Measurements from ENCODE around the gene SPSB1. TPM values are rescaled to one million over a fixed set of nuclear protein-coding genes. Genes with fewer than 3 reads are reported as not detected.

SPSB1 gene
- polyA plus RNA-seq, 2 donors = 14.4 to 20.9 TPM

- Histone ChIP-seq H3K27ac (ENCODE audit: low read depth in 2 of 2, low read length in 1 of 2) (no peak overlapping the region), H3K4me3 (ENCODE audit: low read depth in 1 of 2, low read length in 2 of 2) (no peak overlapping the region), H3K27me3 (ENCODE audit: control insufficient read depth in 1 of 2, insufficient read depth in 2 of 2, low read length in 2 of 2) (no peaks in the 10 kb centered on the region), H3K36me3 (ENCODE audit: control insufficient read depth in 2 of 2, insufficient read depth in 2 of 2, low read length in 1 of 2) (no peaks in the 10 kb centered on the region), H3K4me1 (ENCODE audit: control insufficient read depth in 2 of 2, insufficient read depth in 2 of 2, low read length in 1 of 2) (peaks cover under 1 to 19% of the 10 kb centered on the region in 2 donors), H3K9me3 (ENCODE audit: control insufficient read depth in 2 of 2, insufficient read depth in 1 of 2, low read depth in 1 of 2, low read length in 1 of 2) (peaks cover 0 to 4% of the 10 kb centered on the region in 2 donors)
- 72 to 78% methylated on average over 6 of the region's 6 CpGs for WGBS, 2 donors
Measured at GRCh38 chr1:9286556-9286955, 6.1 kb upstream of the SPSB1 start.

- Histone ChIP-seq H3K4me1 (ENCODE audit: control insufficient read depth in 2 of 2, insufficient read depth in 2 of 2, low read length in 1 of 2) (peaks cover 0 to 12% of the 10 kb centered on the region in 2 donors), H3K27ac (ENCODE audit: low read depth in 2 of 2, low read length in 1 of 2) (no peak overlapping the region), H3K27me3 (ENCODE audit: control insufficient read depth in 1 of 2, insufficient read depth in 2 of 2, low read length in 2 of 2) (no peaks in the 10 kb centered on the region), H3K4me3 (ENCODE audit: low read depth in 1 of 2, low read length in 2 of 2) (no peak overlapping the region), H3K36me3 (ENCODE audit: control insufficient read depth in 2 of 2, insufficient read depth in 2 of 2, low read length in 1 of 2) (no peaks in the 10 kb centered on the region), H3K9me3 (ENCODE audit: control insufficient read depth in 2 of 2, insufficient read depth in 1 of 2, low read depth in 1 of 2, low read length in 1 of 2) (peaks cover 0 to 4% of the 10 kb centered on the region in 2 donors)
- WGBS, 2 donors = 45 to 47% methylated on average over 6 of the region's 6 CpGs
Measured at GRCh38 chr1:9289090-9289534, 3.6 kb upstream of the SPSB1 start.

GRCh38 chr1:9289711-9290485 is 2.8 kb upstream of the SPSB1 start:
- Histone ChIP-seq H3K27ac (ENCODE audit: low read depth in 2 of 2, low read length in 1 of 2) (peak overlapping the region; percentile 87 to 89), H3K4me1 (ENCODE audit: control insufficient read depth in 2 of 2, insufficient read depth in 2 of 2, low read length in 1 of 2) (peaks cover 0 to 18% of the 10 kb centered on the region in 2 donors), H3K27me3 (ENCODE audit: control insufficient read depth in 1 of 2, insufficient read depth in 2 of 2, low read length in 2 of 2) (no peaks in the 10 kb centered on the region), H3K9me3 (ENCODE audit: control insufficient read depth in 2 of 2, insufficient read depth in 1 of 2, low read depth in 1 of 2, low read length in 1 of 2) (peaks cover 0 to 4% of the 10 kb centered on the region in 2 donors), H3K4me3 (ENCODE audit: low read depth in 1 of 2, low read length in 2 of 2) (no peak overlapping the region), H3K36me3 (ENCODE audit: control insufficient read depth in 2 of 2, insufficient read depth in 2 of 2, low read length in 1 of 2) (no peaks in the 10 kb centered on the region)
- 25 to 29% methylated on average over 5 of the region's 5 CpGs for WGBS, 2 donors

GRCh38 chr1:9291914-9292360 is 757 bp upstream of the SPSB1 start:
- Histone ChIP-seq H3K4me3 (ENCODE audit: low read depth in 1 of 2, low read length in 2 of 2) (peak overlapping the region; percentile 49 to 95), H3K4me1 (ENCODE audit: control insufficient read depth in 2 of 2, insufficient read depth in 2 of 2, low read length in 1 of 2) (peaks cover 9 to 33% of the 10 kb centered on the region in 2 donors), H3K36me3 (ENCODE audit: control insufficient read depth in 2 of 2, insufficient read depth in 2 of 2, low read length in 1 of 2) (no peaks in the 10 kb centered on the region), H3K27ac (ENCODE audit: low read depth in 2 of 2, low read length in 1 of 2) (peak overlapping the region; percentile 91), H3K9me3 (ENCODE audit: control insufficient read depth in 2 of 2, insufficient read depth in 1 of 2, low read depth in 1 of 2, low read length in 1 of 2) (peaks cover 0 to 4% of the 10 kb centered on the region in 2 donors), H3K27me3 (ENCODE audit: control insufficient read depth in 1 of 2, insufficient read depth in 2 of 2, low read length in 2 of 2) (no peaks in the 10 kb centered on the region)
- WGBS, 2 donors = 20 to 21% methylated on average over 13 of the region's 13 CpGs

GRCh38 chr1:9293241-9293532 is 493 bp downstream of the SPSB1 start:
- 0 to 1% methylated on average over 13 to 43 of the region's 43 CpGs for WGBS, 2 donors
- peaks cover 9 to 34% of the 10 kb centered on the region in 2 donors for H3K4me1 ChIP-seq (ENCODE audit: control insufficient read depth in 2 of 2, insufficient read depth in 2 of 2, low read length in 1 of 2)

GRCh38 chr1:9293533-9294404 is 1.1 kb downstream of the SPSB1 start:
- 2 to 3% methylated on average over 33 to 41 of the region's 41 CpGs for WGBS, 2 donors
- peaks cover 9 to 34% of the 10 kb centered on the region in 2 donors for H3K4me1 ChIP-seq (ENCODE audit: control insufficient read depth in 2 of 2, insufficient read depth in 2 of 2, low read length in 1 of 2)
- H3K27me3 ChIP-seq (ENCODE audit: control insufficient read depth in 1 of 2, insufficient read depth in 2 of 2, low read length in 2 of 2) = no peaks in the 10 kb centered on the region
- H3K27ac ChIP-seq (ENCODE audit: low read depth in 2 of 2, low read length in 1 of 2) = peak overlapping the region; percentile 91 to 95
- no peaks in the 10 kb centered on the region for H3K36me3 ChIP-seq (ENCODE audit: control insufficient read depth in 2 of 2, insufficient read depth in 2 of 2, low read length in 1 of 2)
- no peaks in the 10 kb centered on the region for H3K9me3 ChIP-seq (ENCODE audit: control insufficient read depth in 2 of 2, insufficient read depth in 1 of 2, low read depth in 1 of 2, low read length in 1 of 2)
- H3K4me3 ChIP-seq (ENCODE audit: low read depth in 1 of 2, low read length in 2 of 2) = peak overlapping the region; percentile 73 to 95

More at GRCh38 chr1:9293241-9293532, 493 bp downstream of the SPSB1 start:
- H3K4me3 ChIP-seq (ENCODE audit: low read depth in 1 of 2, low read length in 2 of 2) = peak overlapping the region; percentile 73 to 95
- peak overlapping the region; percentile 91 to 95 for H3K27ac ChIP-seq (ENCODE audit: low read depth in 2 of 2, low read length in 1 of 2)
- H3K27me3 ChIP-seq (ENCODE audit: control insufficient read depth in 1 of 2, insufficient read depth in 2 of 2, low read length in 2 of 2) = no peaks in the 10 kb centered on the region
- no peaks in the 10 kb centered on the region for H3K36me3 ChIP-seq (ENCODE audit: control insufficient read depth in 2 of 2, insufficient read depth in 2 of 2, low read length in 1 of 2)
- peaks cover 0 to under 1% of the 10 kb centered on the region in 2 donors for H3K9me3 ChIP-seq (ENCODE audit: control insufficient read depth in 2 of 2, insufficient read depth in 1 of 2, low read depth in 1 of 2, low read length in 1 of 2)

GRCh38 chr1:9294405-9294773 is 1.7 kb downstream of the SPSB1 start:
- 15 to 24% methylated on average over 6 of the region's 6 CpGs for whole genome bisulfite sequencing, 2 donors
- Histone ChIP-seq H3K4me1 (ENCODE audit: control insufficient read depth in 2 of 2, insufficient read depth in 2 of 2, low read length in 1 of 2) (peaks cover 9 to 34% of the 10 kb centered on the region in 2 donors), H3K4me3 (ENCODE audit: low read depth in 1 of 2, low read length in 2 of 2) (peak overlapping the region; percentile 73 to 95), H3K27me3 (ENCODE audit: control insufficient read depth in 1 of 2, insufficient read depth in 2 of 2, low read length in 2 of 2) (no peaks in the 10 kb centered on the region), H3K9me3 (ENCODE audit: control insufficient read depth in 2 of 2, insufficient read depth in 1 of 2, low read depth in 1 of 2, low read length in 1 of 2) (no peaks in the 10 kb centered on the region), H3K27ac (ENCODE audit: low read depth in 2 of 2, low read length in 1 of 2) (peak overlapping the region; percentile 91 to 95), H3K36me3 (ENCODE audit: control insufficient read depth in 2 of 2, insufficient read depth in 2 of 2, low read length in 1 of 2) (no peaks in the 10 kb centered on the region)

- Histone ChIP-seq H3K4me1 (ENCODE audit: control insufficient read depth in 2 of 2, insufficient read depth in 2 of 2, low read length in 1 of 2) (peaks cover 9 to 35% of the 10 kb centered on the region in 2 donors), H3K36me3 (ENCODE audit: control insufficient read depth in 2 of 2, insufficient read depth in 2 of 2, low read length in 1 of 2) (no peaks in the 10 kb centered on the region), H3K27me3 (ENCODE audit: control insufficient read depth in 1 of 2, insufficient read depth in 2 of 2, low read length in 2 of 2) (no peaks in the 10 kb centered on the region), H3K27ac (ENCODE audit: low read depth in 2 of 2, low read length in 1 of 2) (peak overlapping the region; percentile 67 to 89), H3K4me3 (ENCODE audit: low read depth in 1 of 2, low read length in 2 of 2) (peak overlapping the region; percentile 31 to 95), H3K9me3 (ENCODE audit: control insufficient read depth in 2 of 2, insufficient read depth in 1 of 2, low read depth in 1 of 2, low read length in 1 of 2) (no peaks in the 10 kb centered on the region)
- 35 to 39% methylated on average over 10 of the region's 10 CpGs for WGBS, 2 donors
Measured at GRCh38 chr1:9294910-9295636, 2.4 kb downstream of the SPSB1 start.

GRCh38 chr1:9295884-9296283 is 3.2 kb downstream of the SPSB1 start:
- 73 to 83% methylated on average over 9 of the region's 9 CpGs for WGBS, 2 donors
- peaks cover 0 to 3% of the 10 kb centered on the region in 2 donors for H3K36me3 ChIP-seq (ENCODE audit: control insufficient read depth in 2 of 2, insufficient read depth in 2 of 2, low read length in 1 of 2)
- no peaks in the 10 kb centered on the region for H3K27me3 ChIP-seq (ENCODE audit: control insufficient read depth in 1 of 2, insufficient read depth in 2 of 2, low read length in 2 of 2)
- H3K4me1 ChIP-seq (ENCODE audit: control insufficient read depth in 2 of 2, insufficient read depth in 2 of 2, low read length in 1 of 2) = peaks cover 13 to 37% of the 10 kb centered on the region in 2 donors
- H3K4me3 ChIP-seq (ENCODE audit: low read depth in 1 of 2, low read length in 2 of 2) = no peak overlapping the region
- H3K9me3 ChIP-seq (ENCODE audit: control insufficient read depth in 2 of 2, insufficient read depth in 1 of 2, low read depth in 1 of 2, low read length in 1 of 2) = no peaks in the 10 kb centered on the region
- peak overlapping the region; percentile 17 to 54 for H3K27ac ChIP-seq (ENCODE audit: low read depth in 2 of 2, low read length in 1 of 2)

Measured in esophagus (tissue), 2 donors.